NCI-H1694 (cell line): ENCODE measurements around the gene EMP3.
"Not testable (repeated sequence)": the region's sequence is repeated elsewhere in the genome, so short reads cannot be mapped to it uniquely, and the experiment has no call there.

Experiments
- DNase-seq: peaks from one replicate; lab custom pipeline; 2025; lab: John Stamatoyannopoulos, UW

EMP3 gene

DNA sequence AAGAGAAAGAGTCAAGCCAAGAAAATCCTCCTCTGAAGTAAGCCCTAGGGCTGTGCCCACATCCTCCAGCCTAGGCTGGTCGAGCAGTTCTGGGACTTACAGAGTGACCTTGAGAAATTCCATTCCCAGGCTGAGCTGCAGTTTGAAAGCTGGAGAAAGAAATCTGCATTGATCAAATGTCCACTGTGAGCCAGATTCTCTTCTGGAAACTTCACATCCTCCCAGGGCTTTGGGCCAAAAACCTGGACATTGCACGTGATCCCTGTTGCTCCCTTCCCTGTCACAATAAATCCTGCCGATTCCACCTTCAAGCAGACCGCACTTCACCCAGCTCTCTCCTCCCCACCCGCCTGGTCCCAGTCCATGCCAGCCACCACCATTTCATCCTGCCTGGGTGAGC, 22.7 kb downstream of the EMP3 start:
- no peak for DNase-seq

DNA sequence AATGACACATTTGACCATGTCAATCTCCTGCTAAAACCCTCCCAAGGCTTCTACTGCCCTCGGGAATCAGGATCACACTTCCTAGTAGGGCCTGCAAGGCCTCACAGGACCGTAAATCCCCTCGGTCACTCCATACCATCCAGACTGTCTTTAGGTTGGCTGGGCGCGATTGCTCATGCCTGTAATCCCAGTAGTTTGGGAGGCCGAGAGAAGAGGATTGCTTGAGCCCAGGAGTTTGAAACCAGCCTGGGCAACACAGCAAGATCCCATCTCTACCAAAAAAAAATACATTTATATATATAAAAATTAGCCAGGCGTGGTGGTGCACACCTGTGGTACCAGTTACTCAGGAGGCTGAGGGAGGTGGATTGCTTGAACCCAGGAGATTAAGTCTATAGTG, 23.4 kb downstream of the EMP3 start:
- no peak for DNase-seq

DNA sequence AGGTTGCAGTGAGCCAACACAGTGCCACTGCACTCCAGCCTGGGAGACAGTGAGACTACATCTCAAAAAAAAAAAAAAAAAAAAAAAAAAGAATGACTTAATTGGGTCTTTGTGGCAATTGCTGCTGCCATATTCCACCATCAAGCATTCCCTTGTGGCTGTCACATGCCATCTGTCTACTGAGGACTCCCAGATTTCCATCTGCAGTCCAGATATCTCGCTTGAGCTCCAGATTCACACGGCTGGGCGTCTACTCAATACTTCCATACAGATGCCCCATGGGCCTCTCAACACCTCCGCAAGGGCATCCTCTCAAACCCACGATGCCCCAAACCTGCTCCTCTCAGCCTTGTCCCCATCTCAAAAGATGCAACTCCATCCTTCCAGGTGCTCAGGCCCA, 25.5 kb downstream of the EMP3 start:
- DNase-seq, result peak; percentile 90

DNA sequence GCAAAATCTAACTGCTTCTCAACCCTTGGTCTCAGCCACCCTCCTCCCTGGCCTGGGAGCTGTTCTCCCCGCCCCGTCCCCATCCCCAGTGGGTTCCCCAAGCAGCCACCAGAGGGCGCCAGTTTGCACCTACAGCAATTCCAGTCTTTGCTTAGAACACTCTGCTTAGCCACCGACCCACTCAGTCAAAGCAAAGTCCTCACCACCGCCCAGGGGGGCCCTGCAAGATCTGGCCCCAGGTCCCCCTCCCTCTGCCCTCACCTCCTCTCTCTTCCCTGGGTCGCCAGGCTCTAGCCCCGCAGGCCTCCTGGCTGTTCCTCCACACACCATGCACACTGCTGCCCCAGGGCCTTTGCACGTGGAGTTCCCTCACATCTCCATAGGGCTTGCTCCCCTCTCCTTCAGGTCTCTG, 26.0 kb downstream of the EMP3 start:
- DNase-seq, result peak; percentile 83

DNA sequence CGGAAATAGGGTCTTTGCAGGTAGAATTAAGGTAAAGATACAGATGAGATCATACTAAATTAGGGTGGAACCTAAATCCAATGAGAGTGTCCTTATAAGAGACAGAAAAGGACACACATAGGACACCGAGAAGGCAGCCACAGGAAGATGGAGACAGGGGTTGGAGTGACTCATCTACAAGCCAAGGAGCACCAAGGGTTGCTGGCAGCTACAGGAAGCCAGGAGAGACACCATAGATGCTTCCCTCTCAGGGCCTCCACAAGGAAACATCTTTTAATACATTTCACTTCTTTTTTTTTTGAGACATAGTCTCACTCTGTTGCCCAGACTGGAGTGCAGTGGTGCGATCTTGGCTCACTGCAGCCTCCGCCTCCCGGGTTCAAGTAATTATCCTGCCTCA, 28.3 kb downstream of the EMP3 start:
- DNase-seq, result no peak

DNA sequence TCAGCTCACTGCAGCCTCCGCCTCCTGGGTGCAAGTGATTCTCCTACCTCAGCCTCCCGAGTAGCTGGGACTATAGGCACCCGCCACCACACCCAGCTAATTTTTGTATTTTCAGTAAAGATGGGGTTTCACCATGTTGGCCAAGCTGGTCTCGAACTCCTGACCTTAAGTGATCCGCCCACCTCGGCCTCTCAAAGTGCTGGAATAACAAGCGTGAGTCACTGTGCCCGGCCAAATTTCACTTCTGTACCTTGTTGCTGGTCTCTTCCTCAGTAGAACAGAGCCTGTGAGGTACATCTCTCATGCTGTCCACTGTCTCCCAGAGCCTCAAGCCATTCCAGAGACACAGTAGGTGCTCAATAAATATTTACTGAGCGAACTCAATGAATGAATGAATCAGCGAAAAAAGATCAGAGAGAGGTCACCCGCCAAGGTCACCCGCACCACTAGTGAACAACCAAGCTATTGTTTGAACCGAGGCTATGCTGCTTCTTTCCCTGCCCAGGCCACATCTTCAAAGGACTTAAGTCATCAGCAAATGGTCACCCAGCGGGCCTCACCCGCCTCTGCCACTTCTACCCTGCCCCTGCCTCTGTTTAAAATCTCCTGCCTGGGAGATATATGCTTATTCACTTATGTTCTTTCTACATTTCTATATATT, 29.1 kb downstream of the EMP3 start:
- DNase-seq, result no peak

DNA sequence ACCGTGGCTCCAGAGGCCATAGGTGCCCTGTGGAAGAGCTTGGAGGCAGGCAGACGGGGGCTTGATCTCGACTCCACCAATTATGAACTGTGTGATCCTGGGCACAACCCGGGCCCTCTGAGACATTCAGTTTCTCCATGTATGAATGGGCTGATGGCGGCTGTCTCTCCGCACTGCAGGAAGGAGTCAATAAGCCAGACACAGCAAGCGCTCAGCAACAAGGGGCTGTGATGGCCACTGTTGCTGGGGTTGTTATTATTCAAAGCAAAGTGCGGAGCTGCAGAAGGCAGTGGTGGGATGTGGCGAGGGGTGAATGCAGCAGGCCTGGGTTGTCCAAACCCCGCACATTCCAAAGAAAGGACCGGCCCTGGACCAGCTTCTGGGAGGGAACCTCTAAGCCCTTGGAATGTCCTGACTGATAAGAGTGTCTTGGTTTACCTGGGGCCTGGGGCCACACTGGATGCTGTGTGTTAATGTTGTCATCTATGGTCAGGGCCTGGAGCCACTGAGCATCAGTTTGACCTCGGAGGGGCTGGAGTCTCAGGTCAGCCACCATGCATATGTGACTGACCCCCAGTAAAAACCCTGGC, 30.1 kb downstream of the EMP3 start:
- DNase-seq, result no peak

DNA sequence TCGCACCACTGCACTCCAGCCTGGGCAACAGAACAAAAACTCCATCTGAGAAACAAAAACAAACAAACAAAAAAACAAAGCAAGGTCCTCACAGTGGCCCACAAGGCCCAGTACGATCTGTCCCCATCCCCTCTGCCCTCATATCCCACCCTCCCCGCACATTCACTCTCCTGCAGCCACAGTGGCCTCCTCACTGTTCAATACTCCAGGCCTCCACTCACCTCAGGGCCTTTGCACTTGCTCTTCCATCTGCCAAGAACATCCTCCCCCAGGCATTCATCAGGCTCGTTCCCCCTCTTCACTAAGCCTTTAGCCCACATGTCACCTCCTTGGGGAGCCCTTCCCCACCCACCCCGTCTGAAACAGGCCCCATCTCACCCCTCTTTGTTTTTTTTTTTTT, 33.8 kb downstream of the EMP3 start:
- DNase-seq, result no peak

DNA sequence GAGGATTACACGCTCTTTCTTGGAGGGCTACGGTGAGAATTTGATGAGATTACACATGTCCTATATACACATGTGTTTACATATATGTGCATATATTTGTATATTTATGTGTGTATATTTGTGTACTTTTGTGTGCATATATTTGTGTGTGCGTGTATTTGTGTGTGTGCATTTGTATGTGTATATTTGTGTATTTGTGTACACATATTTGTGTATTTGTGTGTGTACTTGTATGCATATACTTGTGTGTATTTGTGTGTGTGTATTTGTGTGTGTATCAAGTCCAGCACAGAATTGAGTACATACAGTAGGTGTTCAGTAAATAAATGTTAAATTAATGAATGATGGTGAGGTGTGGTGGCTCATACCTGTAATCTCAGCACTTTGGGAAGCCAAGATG, 36.6 kb downstream of the EMP3 start:
- DNase-seq, result no peak

DNA sequence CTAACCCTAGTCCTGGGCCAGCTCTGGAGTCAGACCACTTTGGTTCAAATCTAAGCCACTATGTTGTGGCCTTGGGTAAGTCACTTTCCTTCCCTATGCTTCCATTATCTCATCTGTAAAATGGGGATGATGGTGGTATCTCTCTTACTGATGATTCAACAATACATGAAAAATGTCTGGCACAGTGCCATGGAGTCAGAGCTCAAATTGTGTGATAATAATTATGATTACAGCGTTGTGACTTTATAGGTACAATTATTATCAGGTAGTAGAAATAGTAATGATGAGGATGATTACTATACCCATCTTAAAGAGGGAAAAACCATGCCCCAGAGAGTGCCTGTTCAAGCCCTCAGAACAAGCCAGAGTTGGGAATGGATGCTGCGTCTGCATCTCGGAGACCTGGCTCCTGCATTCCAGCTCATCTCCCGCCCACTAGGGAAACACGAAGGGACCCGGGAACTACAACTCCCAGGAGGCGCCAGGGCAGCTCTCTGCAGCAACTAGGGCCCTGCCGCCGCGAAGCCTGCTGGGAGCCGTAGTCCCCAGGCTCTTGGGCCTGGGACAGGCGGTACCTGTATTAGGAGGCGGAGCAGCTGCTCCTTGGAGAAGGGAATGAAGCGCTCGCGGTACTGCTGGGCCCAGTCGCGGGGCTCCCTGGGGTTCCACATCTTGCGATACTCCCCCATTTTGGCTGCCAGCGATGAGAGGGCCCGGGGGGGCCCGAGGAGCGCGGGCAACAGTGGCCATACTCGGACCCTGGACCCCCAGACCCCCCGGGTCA, 37.6 kb downstream of the EMP3 start:
- DNase-seq, result peak; percentile 98

DNA sequence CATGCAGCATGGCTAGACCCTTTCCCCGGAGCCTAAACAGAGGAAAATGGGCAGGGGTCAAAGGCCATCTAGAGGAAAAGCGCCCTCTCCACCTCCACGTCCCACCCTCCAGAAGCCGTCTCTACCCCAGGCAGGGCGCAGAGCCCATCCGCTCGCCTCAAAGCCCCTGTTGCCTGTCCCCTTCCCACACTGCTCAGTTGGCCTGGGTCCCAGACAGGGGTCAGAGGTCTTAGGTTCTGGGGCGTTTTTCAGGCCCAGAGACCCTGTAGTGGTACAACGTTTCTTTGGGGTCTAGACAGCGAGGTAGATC, 38.1 kb downstream of the EMP3 start:
- DNase-seq, result no peak

DNA sequence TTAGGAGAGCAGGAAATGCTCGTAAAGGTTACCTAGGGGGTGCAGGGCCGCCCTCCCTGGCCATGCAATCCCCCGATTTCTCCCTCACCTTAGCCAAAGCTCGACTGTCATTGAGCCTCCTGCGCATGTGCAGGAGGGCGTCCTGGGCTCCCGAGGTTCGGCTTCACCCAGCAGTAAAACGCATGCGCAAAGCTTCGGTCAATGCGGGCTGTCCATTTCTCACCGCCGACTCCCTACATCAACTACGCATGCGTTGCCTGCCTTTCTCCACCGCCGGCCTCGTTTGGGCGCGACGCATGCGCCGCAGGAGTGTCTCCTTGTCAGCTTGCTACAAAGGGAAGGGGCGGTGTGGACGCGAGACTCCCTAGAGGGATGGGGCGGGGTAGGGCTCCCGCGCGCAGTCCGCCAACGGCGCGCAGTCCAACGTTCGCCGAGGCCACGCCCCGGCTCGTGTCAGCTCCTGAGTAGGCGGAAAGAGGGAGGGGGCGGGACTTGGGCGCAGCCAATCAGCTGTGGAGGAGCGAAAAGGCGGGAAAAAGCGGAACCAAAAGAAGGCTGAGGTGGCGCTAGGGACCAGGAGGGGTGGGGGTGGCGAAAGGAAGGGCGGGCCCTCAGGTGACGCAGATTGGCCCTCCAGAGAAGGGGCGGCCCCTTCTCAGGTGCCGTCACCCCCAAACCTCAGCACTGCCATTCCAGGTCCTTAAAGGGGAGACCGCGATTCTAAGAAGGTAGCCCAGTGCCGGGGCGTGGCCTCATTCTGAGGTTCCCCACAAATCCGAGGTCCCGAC, 38.7 kb downstream of the EMP3 start, which contains the start of the genes SYNGR4 and TMEM143:
TSS of gene SYNGR4 (plus strand) at position 558 of the 788 bp plus-strand sequence. CDS start 1,476 bp downstream, outside the sequence.
TSS of gene TMEM143 (minus strand) at position 131 of the 788 bp plus-strand sequence. CDS start at position 111, 20 bp downstream.
- peak; percentile 99 for DNase-seq

DNA sequence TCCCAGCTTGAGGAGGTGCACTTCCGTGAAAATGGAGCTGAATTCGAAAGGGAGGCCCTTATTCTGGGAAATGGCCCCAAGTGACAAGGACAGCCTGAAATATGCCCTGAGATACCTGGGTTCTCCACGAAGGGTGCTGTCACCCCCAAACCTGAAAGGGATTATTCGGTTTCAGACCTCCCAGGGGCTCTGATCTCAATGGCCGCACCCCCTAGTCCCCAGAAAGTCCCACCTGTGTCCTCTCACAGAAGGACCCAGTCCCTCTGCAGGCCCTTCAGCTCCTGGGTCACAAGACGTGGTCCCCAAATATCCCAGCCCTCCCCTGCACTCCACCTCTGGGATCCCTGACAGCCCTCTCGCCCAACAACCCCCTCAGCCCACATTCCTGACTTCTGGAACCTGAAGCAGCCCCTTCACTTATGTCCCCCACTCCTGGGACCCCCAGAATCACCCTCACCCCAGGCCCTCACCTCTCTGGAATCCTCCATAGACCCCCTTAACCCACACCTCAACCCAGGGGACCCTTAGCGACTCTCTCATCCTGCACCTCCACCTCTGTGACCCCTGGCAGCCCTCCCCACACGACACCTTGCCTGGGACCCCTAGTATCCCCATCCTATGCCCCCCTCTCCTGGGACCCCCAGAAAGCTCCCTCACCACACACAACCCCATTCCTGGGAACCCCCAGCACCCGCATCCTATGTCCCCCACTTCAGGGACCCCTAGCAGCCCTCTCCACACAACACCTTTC, 39.4 kb downstream of the EMP3 start:
- no peak for DNase-seq

DNA sequence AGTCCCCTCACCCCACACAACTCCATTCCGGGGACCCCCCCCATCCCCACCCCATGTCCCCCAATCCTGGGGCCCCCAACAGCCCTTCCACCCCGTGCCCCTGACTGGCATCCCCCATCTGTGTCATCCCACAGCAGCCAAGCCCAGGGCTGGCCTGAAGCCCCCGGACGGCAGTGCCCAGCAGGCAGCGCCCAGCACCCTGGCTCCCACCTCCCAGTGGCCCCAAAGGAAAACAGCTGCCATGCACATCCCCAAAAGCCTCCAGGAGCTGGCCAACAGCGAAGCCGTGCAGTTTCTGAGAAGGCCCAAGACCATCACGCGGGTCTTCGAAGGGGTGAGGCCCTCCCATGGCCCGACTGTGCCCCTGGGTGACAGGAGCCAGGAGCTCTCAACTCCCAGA, 40.2 kb downstream of the EMP3 start:
- no peak for DNase-seq

DNA sequence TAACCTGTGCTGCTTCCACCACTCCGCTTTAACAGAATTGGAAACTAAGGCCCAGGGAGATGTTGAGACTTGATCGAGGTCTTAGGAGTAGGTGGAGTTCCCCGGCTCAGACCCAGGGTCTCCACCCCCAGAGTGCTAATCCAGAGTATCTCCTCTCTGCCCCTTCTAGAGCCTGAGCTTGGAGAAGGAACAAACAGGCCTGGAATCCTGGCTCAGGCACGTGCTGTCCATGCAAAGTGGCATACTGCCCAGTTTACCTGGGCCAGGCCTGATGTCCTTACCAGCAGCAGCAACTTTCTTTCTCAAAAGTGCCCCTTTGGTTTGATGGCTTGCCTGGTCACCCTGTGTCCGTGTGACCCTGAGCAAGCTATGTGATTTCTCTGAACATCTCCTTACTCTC, 42.5 kb downstream of the EMP3 start:
- no peak for DNase-seq

DNA sequence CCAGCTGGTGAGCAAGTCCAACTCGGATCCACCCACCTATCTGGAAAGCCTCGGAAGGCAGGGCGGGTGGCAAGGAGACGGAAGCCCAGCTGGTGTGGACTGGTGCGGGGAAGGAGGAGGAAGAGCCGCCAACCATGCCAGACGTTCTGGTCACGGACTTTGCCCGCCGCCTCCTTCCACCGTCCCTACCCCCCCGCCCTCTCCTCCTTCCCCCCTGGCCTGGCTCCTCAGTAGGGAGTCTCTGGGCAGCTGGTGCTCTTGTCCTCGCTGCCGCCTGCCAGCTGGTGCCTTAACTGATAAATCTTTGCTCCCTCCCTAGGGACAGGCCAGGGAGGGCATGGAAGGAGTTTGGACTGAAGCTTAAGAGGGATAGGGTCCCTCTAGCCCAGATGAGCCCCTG, 43.6 kb downstream of the EMP3 start:
- DNase-seq, result no peak

DNA sequence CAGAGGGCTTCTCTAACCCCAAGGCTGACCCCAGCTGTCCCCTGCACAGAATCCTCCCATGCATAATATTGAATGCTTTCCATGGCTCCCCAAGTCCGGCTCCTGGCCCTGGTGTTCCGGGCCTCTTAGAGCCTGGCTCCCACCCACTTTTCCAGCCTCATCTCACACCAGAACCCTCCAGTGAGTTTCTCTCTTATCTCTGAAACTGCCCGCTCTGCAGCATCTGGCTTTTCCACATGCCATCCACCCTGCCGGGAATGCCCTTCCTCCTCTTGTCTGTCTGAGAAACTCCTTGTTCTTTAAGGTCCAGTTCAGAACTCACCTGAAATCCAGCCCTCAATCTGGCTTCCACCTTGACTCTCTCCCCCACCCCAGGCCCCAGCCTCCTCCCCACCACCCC, 45.6 kb downstream of the EMP3 start:
- no peak for DNase-seq

DNA sequence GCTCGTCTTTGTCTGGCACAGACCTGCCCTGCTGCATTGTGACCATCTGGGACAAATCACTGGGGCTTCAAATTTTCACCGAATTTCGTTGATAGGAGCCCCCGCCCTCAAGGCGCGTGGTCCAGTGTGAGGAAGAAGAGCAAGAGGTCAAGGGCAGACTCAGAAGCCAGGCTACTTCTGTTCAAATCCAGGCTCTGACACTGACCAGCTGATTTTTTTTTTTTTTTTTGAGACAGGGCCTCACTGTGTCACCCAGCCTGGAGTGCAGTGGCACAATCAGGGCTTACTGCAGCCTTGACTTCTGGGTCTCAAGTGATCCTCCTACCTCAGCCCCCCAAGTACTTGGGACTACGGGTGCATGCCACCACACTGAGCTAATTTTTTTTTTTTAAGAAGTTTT, 46.0 kb downstream of the EMP3 start:
- no peak for DNase-seq

DNA sequence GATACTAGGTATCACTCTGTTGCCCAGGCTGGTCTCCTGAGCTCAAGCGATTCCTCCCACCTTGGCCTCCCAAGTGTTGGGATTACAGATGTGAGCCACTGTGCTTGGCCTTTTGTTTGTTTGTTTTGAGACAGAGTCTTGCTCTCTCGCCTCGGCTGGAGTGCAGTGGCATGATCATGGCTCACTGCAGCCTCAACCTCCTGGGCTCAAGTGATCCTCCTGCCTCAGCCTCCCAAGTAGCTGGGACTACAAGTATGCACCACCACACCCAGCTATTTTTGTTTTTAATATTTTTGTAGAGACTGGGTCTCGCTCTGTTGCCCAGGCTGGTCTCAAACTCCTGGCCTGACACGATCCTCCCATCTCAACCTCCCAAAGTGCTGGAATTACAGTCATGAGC, 46.4 kb downstream of the EMP3 start:
- DNase-seq, result not testable (repeated sequence)

DNA sequence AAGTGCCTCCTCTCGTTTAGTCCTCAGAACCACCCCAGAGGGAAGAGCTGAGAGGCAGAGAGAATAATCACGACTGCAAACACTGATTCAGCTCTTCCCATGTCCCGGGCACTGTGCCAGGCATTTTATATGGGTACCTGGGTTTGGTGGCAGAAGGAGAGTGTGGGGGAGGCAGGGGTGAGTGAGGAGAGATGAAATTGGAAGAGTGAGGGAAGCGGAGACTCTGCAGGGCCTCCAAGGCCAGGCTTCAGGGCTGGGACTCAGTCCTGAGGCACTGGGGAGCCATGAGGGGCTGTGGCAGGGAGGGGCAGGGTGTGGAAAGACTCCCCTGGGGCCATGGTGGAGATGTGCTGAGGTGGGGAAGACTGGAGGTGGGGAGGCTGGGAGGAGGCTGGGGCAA, 47.6 kb downstream of the EMP3 start:
- DNase-seq, result peak; percentile 94

DNA sequence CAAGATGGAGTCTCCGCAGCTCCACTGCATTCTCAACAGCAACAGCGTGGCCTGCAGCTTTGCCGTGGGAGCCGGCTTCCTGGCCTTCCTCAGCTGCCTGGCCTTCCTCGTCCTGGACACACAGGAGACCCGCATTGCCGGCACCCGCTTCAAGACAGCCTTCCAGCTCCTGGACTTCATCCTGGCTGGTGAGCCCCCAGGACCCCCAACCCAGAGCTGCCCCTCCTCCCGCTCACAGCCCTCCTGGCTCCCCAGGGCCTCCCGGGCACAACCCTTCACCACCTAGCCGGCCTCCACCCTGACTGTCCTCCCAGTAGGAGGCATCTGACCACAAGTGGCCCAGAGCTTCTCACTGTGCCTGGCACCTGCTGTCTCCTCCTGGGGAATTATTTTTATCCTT, 48.2 kb downstream of the EMP3 start:
- no peak for DNase-seq

DNA sequence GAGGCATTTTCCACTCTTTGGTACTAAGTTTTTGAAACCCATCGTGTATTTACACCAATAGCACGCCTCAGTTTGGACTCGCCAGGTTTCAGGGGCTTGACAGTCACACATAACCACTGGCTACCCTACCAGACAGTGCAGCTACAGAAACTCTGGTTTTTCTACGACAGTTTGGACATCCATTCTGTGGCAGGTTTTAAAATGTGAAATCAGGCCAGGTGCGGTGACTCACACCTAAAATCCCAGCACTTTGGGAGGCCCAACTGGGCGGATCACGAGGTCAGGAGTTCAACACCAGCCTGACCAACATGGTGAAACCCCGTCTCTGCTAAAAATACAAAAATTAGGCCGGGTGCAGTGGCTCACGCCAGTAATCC, 52.8 kb downstream of the EMP3 start:
- no peak for DNase-seq
